ENCODE data around the gene PHGDH.

Gene PHGDH

GRCh38 chr1:119790451-119791198, 78.9 kb downstream of the PHGDH start:
- Histone ChIP-seq H3K79me2 (ENCODE audit: control insufficient read depth, insufficient read depth, low read length, unreplicated experiment) (no peaks in the 10 kb centered on the region), H3K4me3 (ENCODE audit: low read depth, low read length) (no peak overlapping the region), H3K36me3 (ENCODE audit: insufficient read depth, low read length) (no peaks in the 10 kb centered on the region), H3K27ac (ENCODE audit: low read depth, low read length) (no peak overlapping the region), H2AFZ (ENCODE audit: low read length, unreplicated experiment) (no peak overlapping the region), H3K4me1 (ENCODE audit: control insufficient read depth, insufficient read depth, low read length, unreplicated experiment) (no peaks in the 10 kb centered on the region), H3K27me3 (ENCODE audit: insufficient read depth, low read length) (peaks cover 7% of the 10 kb centered on the region; the same call in 1 of the 2 replicates)

- H3K36me3 ChIP-seq (ENCODE audit: insufficient read depth, low read length) = no peaks in the 10 kb centered on the region
- H3K4me3 ChIP-seq (ENCODE audit: low read depth, low read length) = no peak overlapping the region
- H3K27ac ChIP-seq (ENCODE audit: low read depth, low read length) = no peak overlapping the region
- H3K27me3 ChIP-seq (ENCODE audit: insufficient read depth, low read length) = peaks cover 7% of the 10 kb centered on the region; the same call in 1 of the 2 replicates
- H3K79me2 ChIP-seq (ENCODE audit: control insufficient read depth, insufficient read depth, low read length, unreplicated experiment) = no peaks in the 10 kb centered on the region
- H2AFZ ChIP-seq (ENCODE audit: low read length, unreplicated experiment) = no peak overlapping the region
- H3K4me1 ChIP-seq (ENCODE audit: control insufficient read depth, insufficient read depth, low read length, unreplicated experiment) = no peaks in the 10 kb centered on the region
These were observed 79.6 kb downstream of the PHGDH start for GRCh38 chr1:119791377-119791776.
